Melanocyte of skin (primary cell): Measurements from ENCODE around the gene KRTAP12-4. TPM values are rescaled to one million over a fixed set of nuclear protein-coding genes. Genes with fewer than 3 reads are reported as not detected.

Experiments used
- small RNA-seq, 2 donors: library from RNA; depleted of rRNA; stranded (forward); fragments of <200 nt; gene quantifications; one replicate each; pipeline ENCODE3, GENCODE V24; 2012
- total RNA-seq, 2 donors: library from RNA; depleted of rRNA; stranded (reverse); fragments of >200 nt; gene quantifications; 2 replicates each; pipeline ENCODE4 v1.2.3, GENCODE V29; 2012

Gene KRTAP12-4
- not detected for total RNA-seq

GRCh38 chr21:44654576-44655175 lies at the start of gene KRTAP12-4:
Gene KRTAP12-4 (minus strand): TSS chr21:44654659. CDS start chr21:44654614, 45 bp downstream.

GRCh38 chr21:44697172-44697810 lies 42.8 kb upstream of the KRTAP12-4 start, which contains the start of gene KRTAP10-12:
Gene KRTAP10-12 (plus strand): TSS chr21:44697172. CDS start chr21:44697202, 30 bp downstream.

GRCh38 chr21:44681861-44682579 lies 27.6 kb upstream of the KRTAP12-4 start, which contains the start of gene KRTAP12-1:
Gene KRTAP12-1 (minus strand): TSS chr21:44682163. CDS start chr21:44682123, 40 bp downstream.

GRCh38 chr21:44666401-44667320 lies 12.2 kb upstream of the KRTAP12-4 start, which contains the start of gene KRTAP12-2:
Gene KRTAP12-2 (minus strand): TSS chr21:44666927. CDS start chr21:44666886, 41 bp downstream.

GRCh38 chr21:44657635-44658540 lies 3.4 kb upstream of the KRTAP12-4 start, which contains the start of gene KRTAP12-3:
Gene KRTAP12-3 (plus strand): TSS chr21:44657932. CDS start chr21:44657980, 48 bp downstream.

GRCh38 chr21:44646366-44647221 lies 7.9 kb downstream of the KRTAP12-4 start, which contains the start of gene KRTAP10-11:
Gene KRTAP10-11 (plus strand): TSS chr21:44646414. CDS start chr21:44646459, 45 bp downstream.

GRCh38 chr21:44637018-44637850 lies 17.2 kb downstream of the KRTAP12-4 start, which contains the start of gene KRTAP10-10:
Gene KRTAP10-10 (plus strand): TSS chr21:44637356. CDS start chr21:44637418, 62 bp downstream.

GRCh38 chr21:44626673-44627143 lies 27.8 kb downstream of the KRTAP12-4 start, which contains the start of gene KRTAP10-9:
Gene KRTAP10-9 (plus strand): TSS chr21:44627093. CDS start chr21:44627172, 79 bp downstream.

GRCh38 chr21:44612029-44612486 lies 42.4 kb downstream of the KRTAP12-4 start, which contains the start of gene KRTAP10-8:
Gene KRTAP10-8 (plus strand): TSS chr21:44612079. CDS start chr21:44612101, 22 bp downstream.

Small RNA genes lying within 50 kb of the gene (small RNA-seq; reads per million reads assigned to genes)
- 0 reads per million in 2 donors for gene KRTAP12-6P

Other genes starting within 250 kb of the KRTAP12-4 start
- 1 to 10 TPM; 1.7 to 3.1 TPM for gene LRRC3, start 199.1 kb downstream of the KRTAP12-4 start, total RNA-seq
- not detected for gene KRTAP10-1, start 114.5 kb downstream of the KRTAP12-4 start, total RNA-seq
- gene KRTAP10-2, start 103.2 kb downstream of the KRTAP12-4 start, total RNA-seq, result not detected
- gene KRTAP10-3, start 95.9 kb downstream of the KRTAP12-4 start, total RNA-seq, result not detected
- not detected for gene KRTAP10-4, start 80.9 kb downstream of the KRTAP12-4 start, total RNA-seq
- gene KRTAP10-5, start 74.1 kb downstream of the KRTAP12-4 start, total RNA-seq, result not detected
- not detected for gene KRTAP10-6, start 62.2 kb downstream of the KRTAP12-4 start, total RNA-seq
- gene KRTAP10-7, start 54.1 kb downstream of the KRTAP12-4 start, total RNA-seq, result not detected
- not detected for gene KRTAP10-8, start 42.6 kb downstream of the KRTAP12-4 start, total RNA-seq
- gene KRTAP10-9, start 27.6 kb downstream of the KRTAP12-4 start, total RNA-seq, result not detected
- gene KRTAP10-10, start 17.3 kb downstream of the KRTAP12-4 start, total RNA-seq, result not detected
- gene KRTAP10-11, start 8.2 kb downstream of the KRTAP12-4 start, total RNA-seq, result not detected
- not detected for gene KRTAP12-3, start 3.3 kb upstream of the KRTAP12-4 start, total RNA-seq
- gene KRTAP12-2, start 12.3 kb upstream of the KRTAP12-4 start, total RNA-seq, result not detected
- gene KRTAP12-1, start 27.5 kb upstream of the KRTAP12-4 start, total RNA-seq, result not detected
- not detected for gene KRTAP10-12, start 42.5 kb upstream of the KRTAP12-4 start, total RNA-seq
- gene TSPEAR, start 56.9 kb upstream of the KRTAP12-4 start, total RNA-seq, result not detected
- 100 to 1,000 TPM in 1 of 2 donors, 10 to 100 TPM in 1; 88.1 to 144 TPM for gene UBE2G2, start 147.2 kb upstream of the KRTAP12-4 start, total RNA-seq
- gene SUMO3, start 163.4 kb upstream of the KRTAP12-4 start, total RNA-seq, result 10 to 100 TPM; 70.2 to 90.6 TPM
- 100 to 1,000 TPM; 254 to 261 TPM for gene PTTG1IP, start 219.0 kb upstream of the KRTAP12-4 start, total RNA-seq